ENCODE measurements around the gene PPIE.

PPIE gene

DNA sequence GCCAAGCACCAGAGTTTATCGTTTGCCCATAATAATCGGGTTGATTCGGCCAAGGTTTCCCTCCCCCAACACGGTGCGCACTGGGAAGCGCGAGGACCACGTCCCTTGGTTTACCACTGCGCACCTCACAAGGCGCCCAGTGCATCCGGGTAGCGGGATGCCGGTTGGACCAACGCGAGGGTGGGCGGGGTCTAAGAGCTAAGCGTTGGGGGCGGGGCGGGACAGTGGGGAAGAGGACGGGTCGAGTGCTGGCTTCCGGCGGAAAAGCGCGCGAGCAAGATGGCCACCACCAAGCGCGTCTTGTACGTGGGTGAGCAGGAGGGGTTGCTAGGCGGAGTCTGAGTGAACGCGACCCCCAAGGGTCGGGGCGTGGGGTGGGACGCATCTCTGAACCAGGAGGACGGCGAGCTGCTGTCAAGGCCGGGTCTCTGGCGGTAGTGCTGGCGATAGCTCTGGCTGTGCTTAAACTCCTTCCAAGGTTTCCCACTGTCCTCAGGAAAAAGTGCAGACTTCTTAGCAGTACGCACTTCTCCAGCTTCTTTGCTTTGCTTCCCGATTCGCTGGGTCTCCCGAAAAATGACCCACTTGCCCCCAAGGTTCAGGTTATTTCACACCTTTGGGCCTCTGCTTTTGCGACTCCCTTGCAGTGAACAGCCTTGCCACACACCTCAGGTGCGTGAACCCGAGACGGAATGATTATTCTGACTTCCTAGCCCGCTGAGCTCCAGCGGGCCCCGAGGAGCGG, at the start of gene PPIE:
TSS of gene PPIE (plus strand) at position 261 of the 745 bp plus-strand sequence. CDS start at position 280, 19 bp downstream.
- no peak for FAIRE-seq

GRCh38 chr1:39689214-39689613, 49.5 kb upstream of the PPIE start:
- FAIRE-seq: no peak

DNA sequence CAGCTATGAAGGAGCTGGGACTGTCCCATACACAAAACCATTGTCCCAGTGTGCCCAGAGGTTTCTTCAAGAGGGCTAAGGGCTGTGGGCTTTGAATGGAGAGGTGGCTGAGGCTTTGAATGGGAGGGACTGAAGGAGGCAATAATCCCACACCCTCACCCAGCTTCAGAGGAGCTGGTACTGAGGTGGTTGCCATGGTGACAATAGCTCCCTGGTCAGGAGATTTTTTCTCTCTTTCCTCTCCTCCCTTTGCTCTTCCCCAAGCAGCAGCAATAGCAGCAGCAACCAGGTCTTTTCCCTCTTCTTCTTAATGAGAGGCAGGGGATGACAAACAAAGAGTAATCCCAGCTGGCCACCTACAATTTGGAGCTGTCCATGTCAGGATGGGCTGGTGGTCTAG, 49.0 kb upstream of the PPIE start:
- FAIRE-seq: no peak

GRCh38 chr1:39690225-39690624, 48.5 kb upstream of the PPIE start:
- FAIRE-seq: no peak

DNA sequence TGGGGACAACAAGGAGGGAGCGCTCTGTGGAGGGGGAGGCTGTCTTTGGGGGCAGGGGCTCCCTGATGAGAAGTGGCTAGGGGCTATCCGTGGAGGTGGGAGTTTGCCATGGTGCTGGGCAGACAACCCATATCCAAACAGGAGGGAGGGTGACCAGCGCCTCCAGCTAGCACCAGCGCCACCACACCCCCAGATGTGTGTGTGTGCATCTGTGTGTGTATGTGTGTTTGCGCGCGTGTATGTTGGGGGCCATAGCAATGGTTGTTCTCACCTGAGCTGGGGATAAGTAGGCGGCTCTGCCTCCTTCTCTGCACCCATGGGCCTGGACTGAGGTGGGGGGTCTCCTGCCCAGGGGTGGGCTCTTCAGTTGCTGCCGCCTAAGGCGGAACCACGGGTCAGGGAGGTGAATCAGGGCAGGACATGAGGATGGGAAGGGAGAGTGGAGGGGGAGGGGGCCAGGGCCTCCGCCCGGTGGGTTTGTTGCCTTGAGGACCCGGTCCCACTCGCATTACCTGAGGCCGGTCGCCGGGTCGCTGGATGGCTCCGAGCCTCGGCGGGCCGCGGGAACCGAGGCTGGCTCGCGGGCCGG, 47.8 kb upstream of the PPIE start:
- no peak for FAIRE-seq

DNA sequence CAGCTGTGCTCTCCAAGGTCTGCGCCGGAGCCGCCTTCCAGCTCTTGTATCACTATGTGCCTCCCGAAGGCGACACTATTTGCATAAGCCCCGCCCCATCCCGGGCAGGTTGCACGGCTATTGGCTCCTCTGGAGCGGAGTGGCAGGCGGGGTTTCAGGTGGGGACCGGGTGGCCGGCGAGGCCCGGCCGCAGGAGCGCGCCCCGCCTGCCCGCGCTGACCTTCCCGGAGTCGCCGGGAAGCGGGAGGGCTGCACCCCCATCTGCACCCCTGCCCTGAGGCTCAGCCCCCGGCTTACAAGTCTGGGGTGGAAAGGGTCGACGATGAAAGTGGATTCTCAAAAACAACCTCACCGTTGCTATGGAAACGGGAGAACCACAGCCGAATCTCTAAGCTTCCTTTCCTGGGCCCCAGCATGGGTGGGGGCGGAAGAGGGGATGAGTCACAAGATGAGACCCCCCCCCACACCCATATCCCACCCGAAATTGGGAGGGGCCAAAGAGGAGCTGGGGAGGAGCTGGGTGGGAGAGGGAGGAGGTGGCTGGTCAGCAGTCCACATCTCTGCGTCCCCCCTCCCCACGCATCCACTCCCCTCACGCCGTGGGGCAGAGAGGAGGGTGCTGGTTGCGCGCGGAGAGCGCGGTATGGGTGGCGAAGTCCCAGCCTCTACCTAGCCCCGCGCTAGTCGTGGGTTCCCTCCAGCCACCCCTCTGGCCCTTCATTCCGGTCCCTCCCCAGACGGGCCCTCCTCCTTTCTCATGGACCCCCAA, 47.1 kb upstream of the PPIE start, which contains the start of gene HPCAL4:
TSS of gene HPCAL4 (minus strand) at position 51 of the 769 bp plus-strand sequence. CDS start 6,830 bp downstream, outside the sequence.
- FAIRE-seq: no peak

DNA sequence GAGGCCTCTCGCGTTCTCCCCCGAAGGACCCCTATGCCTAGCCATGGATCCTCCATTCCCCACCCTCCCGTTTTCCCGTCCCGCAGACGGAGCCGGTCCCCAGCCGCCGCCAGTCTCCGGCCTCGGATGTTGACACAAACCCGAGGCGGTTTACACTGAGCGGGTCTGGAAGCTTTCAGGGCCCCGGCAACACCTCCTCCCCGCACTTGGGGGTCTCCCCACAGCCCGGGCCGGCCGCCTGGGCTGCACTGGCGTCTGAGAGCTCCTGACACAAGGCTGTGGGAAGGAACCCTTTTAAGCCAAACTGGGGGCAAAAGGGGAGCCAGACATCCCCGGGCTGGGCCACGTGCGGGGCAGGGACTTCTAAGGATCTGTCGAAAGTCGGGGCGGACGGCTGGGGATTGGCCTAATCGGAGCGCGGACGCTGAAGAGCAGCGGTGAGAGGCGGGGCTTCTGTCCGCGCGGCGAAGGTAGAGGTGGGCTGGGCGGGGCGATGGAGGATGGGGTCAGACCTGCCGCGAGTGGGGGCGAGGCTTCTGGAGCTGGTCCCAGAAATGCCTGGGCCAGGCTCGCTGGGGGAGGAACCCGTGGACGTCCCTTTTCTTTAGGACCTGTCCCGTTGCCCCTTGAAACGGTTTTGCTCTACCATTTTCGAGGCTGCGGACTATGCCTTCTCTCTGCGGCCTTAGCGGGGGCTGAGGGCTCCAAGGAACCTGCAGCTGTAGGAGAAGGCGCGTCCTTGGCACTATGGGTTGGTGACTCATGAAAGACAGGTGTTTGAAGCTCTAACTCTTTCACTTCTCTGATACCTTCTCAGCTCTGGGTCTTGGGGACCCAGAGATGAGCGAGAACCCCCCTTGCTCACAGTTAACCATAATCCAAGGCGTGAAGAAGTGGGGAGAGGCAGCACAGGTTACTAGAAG, 46.3 kb upstream of the PPIE start:
- no peak for FAIRE-seq

DNA sequence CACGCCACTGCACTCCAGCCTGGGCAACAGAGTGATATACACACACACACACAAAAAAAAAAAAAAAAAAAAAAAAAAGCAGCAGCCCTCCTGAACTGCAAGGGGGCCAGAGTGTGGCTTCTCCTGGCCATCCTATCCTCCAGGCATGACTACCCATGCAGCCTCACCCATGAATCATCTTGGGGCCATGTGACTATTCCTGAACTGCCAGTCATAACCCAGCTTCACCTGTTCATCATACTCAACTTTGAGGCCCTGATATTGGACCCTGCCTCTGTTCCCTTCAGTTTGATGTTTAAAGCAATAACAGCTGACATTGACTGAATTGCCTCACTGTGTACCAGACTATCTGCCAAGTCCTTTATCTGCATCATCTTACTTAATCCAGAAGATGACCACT, 44.7 kb upstream of the PPIE start:
- FAIRE-seq: no peak

- FAIRE-seq: no peak
These were observed 43.7 kb upstream of the PPIE start for GRCh38 chr1:39695016-39695415.

DNA sequence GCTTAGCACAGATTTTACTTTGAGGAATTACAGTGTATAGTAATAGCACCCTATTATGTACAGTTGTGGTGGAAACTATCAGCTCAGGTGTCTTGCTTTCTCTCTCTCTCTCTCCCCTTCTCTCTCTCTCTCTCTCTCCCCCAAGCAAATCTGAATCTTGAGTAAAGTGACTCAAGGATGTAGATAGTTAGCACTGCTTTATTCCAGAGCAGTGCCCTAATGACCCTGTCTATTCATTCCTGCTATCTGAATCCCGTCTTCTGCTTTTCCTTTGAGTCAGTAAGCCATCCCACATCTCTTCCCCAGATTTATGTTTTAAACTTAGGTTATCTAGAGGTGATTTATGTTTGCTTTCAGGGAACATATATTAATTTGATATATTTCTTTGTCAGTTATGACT, 42.2 kb upstream of the PPIE start:
- no peak for FAIRE-seq

DNA sequence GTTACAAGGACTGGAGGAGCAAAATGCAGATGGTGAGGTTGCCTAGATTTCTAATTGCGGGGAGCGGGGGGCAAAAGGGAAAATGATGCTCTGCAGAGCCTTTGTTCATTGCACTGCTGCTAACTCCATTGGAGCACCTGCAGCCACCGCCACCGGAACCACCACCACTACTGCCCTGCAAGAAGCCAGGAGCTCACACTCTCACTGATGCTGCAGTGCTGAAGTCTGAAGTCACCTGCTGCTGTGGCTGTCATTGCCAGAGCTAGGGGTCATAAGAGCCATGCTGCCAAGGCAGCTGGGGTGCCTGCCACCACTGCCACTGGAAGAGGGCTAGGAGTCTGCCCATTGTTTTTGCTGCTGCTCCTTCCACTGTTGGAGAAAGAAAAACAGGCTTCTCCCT, 40.1 kb upstream of the PPIE start:
- FAIRE-seq: no peak

DNA sequence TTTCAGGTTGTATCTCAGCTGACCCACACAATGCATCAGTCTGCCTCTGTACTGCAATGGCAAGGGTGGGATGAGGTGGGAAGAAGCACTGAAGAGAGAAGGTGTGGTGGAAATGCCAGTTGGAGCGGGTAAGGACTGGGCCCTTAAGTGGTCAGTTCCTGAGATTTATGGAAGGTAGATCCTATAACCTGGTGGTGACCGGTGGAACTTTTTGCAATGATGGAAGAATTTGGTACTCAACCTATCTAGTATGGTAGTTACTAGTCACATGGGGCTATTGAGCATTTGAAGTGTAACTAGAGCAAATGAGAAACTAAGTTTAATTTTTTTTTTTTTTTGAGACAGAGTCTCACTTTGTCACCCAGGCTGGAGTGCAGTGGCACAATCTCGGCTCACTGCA, 39.3 kb upstream of the PPIE start:
- FAIRE-seq: no peak

DNA sequence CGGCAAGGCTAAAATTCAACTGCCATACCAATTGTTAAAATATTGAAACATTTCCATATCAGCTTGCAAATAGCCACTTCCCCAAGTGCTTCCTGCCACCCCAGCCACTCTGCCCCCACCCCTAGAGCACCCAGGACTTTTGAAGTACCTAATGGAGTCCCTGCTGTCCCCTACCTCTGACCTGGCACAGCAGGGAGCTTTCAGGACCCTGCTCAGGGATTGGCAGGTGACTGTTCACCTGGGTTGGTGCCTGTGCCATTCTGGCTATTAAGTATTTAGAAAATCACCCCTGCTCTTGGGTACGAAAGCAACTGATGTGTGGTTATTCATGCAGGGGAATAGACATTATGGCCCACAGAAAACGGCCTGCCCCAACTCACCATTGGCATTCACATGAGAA, 38.3 kb upstream of the PPIE start:
- FAIRE-seq: no peak

DNA sequence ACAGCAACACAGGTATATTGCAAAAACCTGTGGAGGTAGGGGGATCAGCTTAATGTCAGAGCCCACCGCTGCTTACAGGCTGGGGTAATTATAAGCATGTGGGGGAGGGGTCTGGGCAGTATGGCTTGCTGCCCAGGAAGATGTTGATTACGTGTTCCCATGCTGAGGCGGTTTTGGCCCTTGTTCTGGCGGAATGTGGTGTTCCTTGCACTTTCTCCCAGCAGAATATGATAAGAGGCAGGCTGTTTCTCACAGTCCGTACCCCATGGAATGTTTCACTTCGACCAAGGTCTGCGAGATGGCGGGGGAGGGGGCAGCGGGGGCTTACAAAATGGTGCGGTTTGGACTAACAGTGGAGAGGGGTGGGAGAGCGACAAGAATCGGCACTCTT, 37.6 kb upstream of the PPIE start:
- FAIRE-seq: no peak

GRCh38 chr1:39704757-39705156, 33.9 kb upstream of the PPIE start:
- no peak for FAIRE-seq

DNA sequence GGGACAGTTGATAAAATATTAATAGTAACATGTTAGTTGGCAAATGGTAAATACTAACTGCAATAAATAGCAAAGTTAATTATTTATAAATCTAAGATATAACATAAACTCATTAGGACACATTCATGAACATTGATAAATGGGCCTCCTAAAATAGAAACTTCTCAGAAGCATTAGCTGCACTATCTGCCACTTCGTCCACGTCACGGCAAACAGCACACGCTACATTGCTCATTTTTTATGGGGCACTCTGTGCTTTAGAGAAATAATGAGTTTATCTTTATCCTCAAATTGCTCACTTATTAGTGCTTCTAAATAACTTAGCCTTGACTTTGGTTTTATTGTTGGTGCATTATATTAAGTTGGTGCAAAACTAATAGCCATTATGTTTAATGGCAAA, 31.2 kb upstream of the PPIE start:
- no peak for FAIRE-seq

GRCh38 chr1:39711104-39711965, 27.3 kb upstream of the PPIE start:
- FAIRE-seq: no peak

DNA sequence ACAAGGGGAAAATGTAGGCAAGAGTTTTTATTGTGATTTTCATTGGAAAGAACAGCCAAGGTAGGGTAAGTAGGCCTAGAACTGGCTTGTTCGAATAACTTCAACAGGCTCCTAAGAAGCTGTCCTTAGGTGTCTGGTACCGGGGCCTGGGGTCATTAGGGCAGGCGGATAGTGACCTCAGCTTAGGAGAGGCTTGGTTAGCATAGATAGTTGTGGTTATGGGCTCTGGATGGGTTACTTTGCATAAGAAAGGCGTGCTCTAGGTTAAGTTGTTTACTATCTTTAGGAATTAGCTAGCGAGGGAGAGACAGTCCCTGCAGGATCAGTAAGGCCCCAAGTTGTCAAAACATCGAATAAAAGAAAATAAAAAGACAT, 26.7 kb upstream of the PPIE start:
- no peak for FAIRE-seq

DNA sequence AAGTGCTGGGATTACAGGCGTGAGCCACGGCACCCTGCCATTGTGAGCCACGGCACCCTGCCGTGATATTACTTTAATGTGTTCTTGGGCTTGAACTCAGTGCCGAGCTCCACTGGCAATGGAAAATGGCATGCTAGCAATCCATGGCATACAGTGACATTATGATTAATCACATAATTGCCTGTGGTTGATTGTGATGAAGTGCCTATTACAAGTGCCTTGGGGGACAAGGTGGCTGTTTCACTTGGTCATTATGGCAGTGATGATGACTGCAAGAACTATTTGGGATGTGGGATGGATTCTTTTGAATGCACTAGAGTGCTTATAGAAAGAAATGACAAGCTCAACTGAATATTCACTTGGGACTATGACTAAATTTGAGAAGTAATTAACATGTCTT, 25.1 kb upstream of the PPIE start:
- FAIRE-seq: no peak

DNA sequence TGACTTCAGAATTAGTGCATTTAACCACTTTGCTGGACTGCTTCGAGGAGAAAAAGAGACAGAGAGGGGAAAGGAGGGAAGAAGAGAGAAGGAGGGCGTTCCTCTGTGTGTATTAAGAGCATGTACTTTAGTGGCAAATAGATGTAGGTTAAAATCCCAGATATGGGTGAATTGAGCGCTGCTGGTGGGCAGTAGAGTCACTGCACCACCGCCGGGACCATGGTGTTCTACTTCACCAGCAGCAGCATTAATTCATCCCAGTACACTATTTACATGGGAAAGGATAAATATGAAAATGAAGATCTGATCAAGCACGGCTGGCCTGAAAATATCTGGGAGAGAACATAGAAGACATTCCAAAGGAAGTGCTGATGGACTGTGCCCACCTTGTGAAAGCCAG, 20.9 kb upstream of the PPIE start:
- no peak for FAIRE-seq

GRCh38 chr1:39720094-39720999, 18.3 kb upstream of the PPIE start:
- FAIRE-seq: peak; percentile 98
